Sciatic nerve (tissue), 2 donors: ENCODE results near the gene MRPS9. TPM values are rescaled to one million over a fixed set of nuclear protein-coding genes. Genes with fewer than 3 reads are reported as not detected.

Source experiments
- ATAC-seq: fragments of 200-7000 bp; cut with Tn5 transposase; one replicate; pipeline ENCODE4 v1.9.1; 2020; ENCODE audit warnings: mild to moderate bottlenecking, moderate library complexity
- DNase-seq: peaks from one replicate; pipeline ENCODE4 v3.0.0-alpha.2; 2020; ENCODE audit warnings: low spot score
- intact Hi-C: fragments of 100-400 bp; cut with DNase I; formaldehyde crosslinking; loops from one replicate; pipeline ENCODE4 v1.14.2; 2022
- total RNA-seq: library from RNA; stranded (reverse); fragmentation: NEBNext Ultra II Directional; extraction: Animal tissue kit (Norgen Biotek cat#: 25700); gene quantifications from one replicate; pipeline ENCODE4 v1.2.1, GENCODE V29; 2021
- donor health status: DM: no; HTN: no; CAD: no.
- donor health status: DM: no; HTN: no; CAD: no.

The MRPS9 gene
- total RNA-seq, 1 donor from 2014 or later: 18.2 TPM

GRCh38 chr2:105113616-105114291 lies 75.9 kb downstream of the MRPS9 start:
- intact Hi-C loops: loop anchor here (10.0 kb wide), 1 partner anchor 121 kb away; no protein-coding TSS in a partner anchor
- no peak for DNase-seq
- ATAC-seq: no peak

GRCh38 chr2:105114551-105114950 lies 76.7 kb downstream of the MRPS9 start:
- no peak for DNase-seq
- no peak for ATAC-seq
- intact Hi-C loops: loop anchor here (10.0 kb wide), 1 partner anchor 120 kb away; no protein-coding TSS in a partner anchor

- no peak for ATAC-seq
- intact Hi-C loops: loop anchor here (10.0 kb wide), 1 partner anchor 118 kb away; no protein-coding TSS in a partner anchor
- DNase-seq: no peak
Observed at GRCh38 chr2:105116348-105116747, 78.5 kb downstream of the MRPS9 start.

- ATAC-seq (no peak), DNase-seq (no peak)
- intact Hi-C loops: loop anchor here (10.0 kb wide), 1 partner anchor 117 kb away; no protein-coding TSS in a partner anchor
Observed at GRCh38 chr2:105117565-105117964, 79.7 kb downstream of the MRPS9 start.

- intact Hi-C loops: loop anchor here (10.0 kb wide), 1 partner anchor 116 kb away; no protein-coding TSS in a partner anchor
- ATAC-seq (no peak), DNase-seq (no peak)
Observed at GRCh38 chr2:105118960-105119359, 81.1 kb downstream of the MRPS9 start.

- intact Hi-C loops: no loop called here
- no peak for ATAC-seq
- DNase-seq: no peak
Observed at GRCh38 chr2:105121434-105121833, 83.6 kb downstream of the MRPS9 start.

GRCh38 chr2:105125428-105125827 lies 87.6 kb downstream of the MRPS9 start:
- intact Hi-C loops: no loop called here
- DNase-seq (no peak), ATAC-seq (no peak)

GRCh38 chr2:105125920-105126319 lies 88.1 kb downstream of the MRPS9 start:
- DNase-seq (no peak), ATAC-seq (no peak)
- intact Hi-C loops: no loop called here

- DNase-seq (no peak), ATAC-seq (no peak)
- intact Hi-C loops: no loop called here
Observed at GRCh38 chr2:105126336-105126735, 88.5 kb downstream of the MRPS9 start.

GRCh38 chr2:105127289-105127915 lies 89.5 kb downstream of the MRPS9 start:
- intact Hi-C loops: no loop called here
- DNase-seq: no peak
- no peak for ATAC-seq

- DNase-seq (no peak), ATAC-seq (no peak)
- intact Hi-C loops: no loop called here
Observed at GRCh38 chr2:105129722-105130232, 91.9 kb downstream of the MRPS9 start.

- DNase-seq (no peak), ATAC-seq (no peak)
- intact Hi-C loops: no loop called here
Observed at GRCh38 chr2:105130546-105130945, 92.7 kb downstream of the MRPS9 start.

- intact Hi-C loops: no loop called here
- DNase-seq (no peak), ATAC-seq (no peak)
Observed at GRCh38 chr2:105134081-105134480, 96.2 kb downstream of the MRPS9 start.

- DNase-seq (no peak), ATAC-seq (no peak)
- intact Hi-C loops: no loop called here
Observed at GRCh38 chr2:105135436-105135835, 97.6 kb downstream of the MRPS9 start.

- no peak for ATAC-seq
- no peak for DNase-seq
- intact Hi-C loops: no loop called here
Observed at GRCh38 chr2:105136394-105136793, 98.5 kb downstream of the MRPS9 start.

- ATAC-seq (no peak), DNase-seq (no peak)
- intact Hi-C loops: no loop called here
Observed at GRCh38 chr2:105138643-105139042, 100.8 kb downstream of the MRPS9 start.

- no peak for DNase-seq
- no peak for ATAC-seq
- intact Hi-C loops: no loop called here
Observed at GRCh38 chr2:105139556-105140239, 101.8 kb downstream of the MRPS9 start.

- DNase-seq: no peak
- no peak for ATAC-seq
- intact Hi-C loops: no loop called here
Observed at GRCh38 chr2:105140240-105140568, 102.3 kb downstream of the MRPS9 start.

- intact Hi-C loops: no loop called here
- DNase-seq (no peak), ATAC-seq (no peak)
Observed at GRCh38 chr2:105141099-105141614, 103.3 kb downstream of the MRPS9 start.

GRCh38 chr2:105142239-105142638 lies 104.4 kb downstream of the MRPS9 start:
- DNase-seq (no peak), ATAC-seq (no peak)

More at GRCh38 chr2:105142239-105142638, 104.4 kb downstream of the MRPS9 start:
- intact Hi-C loops: no loop called here
